Stimulated activated CD8-positive, alpha-beta memory T cell treated with anti-CD3 and anti-CD28 coated beads, Interleukin-15, amount 100 ng/mL, for 4 hours (primary cell): ENCODE results near the gene WWOX.

Experiments
- DNase-seq, 2 donors: peaks; one replicate each; pipeline ENCODE4 v3.0.0-alpha.2; 2020; ENCODE audit warnings: low read depth in 2 of 2

The WWOX gene

GRCh38 chr16:78142788-78143187, 43.3 kb downstream of the WWOX start:
- DNase-seq, result no peak

GRCh38 chr16:78146807-78147206, 47.4 kb downstream of the WWOX start:
- DNase-seq, result no peak

GRCh38 chr16:78147911-78148401, 48.5 kb downstream of the WWOX start:
- DNase-seq, result no peak

GRCh38 chr16:78150233-78150632, 50.8 kb downstream of the WWOX start:
- DNase-seq, result no peak

DNA sequence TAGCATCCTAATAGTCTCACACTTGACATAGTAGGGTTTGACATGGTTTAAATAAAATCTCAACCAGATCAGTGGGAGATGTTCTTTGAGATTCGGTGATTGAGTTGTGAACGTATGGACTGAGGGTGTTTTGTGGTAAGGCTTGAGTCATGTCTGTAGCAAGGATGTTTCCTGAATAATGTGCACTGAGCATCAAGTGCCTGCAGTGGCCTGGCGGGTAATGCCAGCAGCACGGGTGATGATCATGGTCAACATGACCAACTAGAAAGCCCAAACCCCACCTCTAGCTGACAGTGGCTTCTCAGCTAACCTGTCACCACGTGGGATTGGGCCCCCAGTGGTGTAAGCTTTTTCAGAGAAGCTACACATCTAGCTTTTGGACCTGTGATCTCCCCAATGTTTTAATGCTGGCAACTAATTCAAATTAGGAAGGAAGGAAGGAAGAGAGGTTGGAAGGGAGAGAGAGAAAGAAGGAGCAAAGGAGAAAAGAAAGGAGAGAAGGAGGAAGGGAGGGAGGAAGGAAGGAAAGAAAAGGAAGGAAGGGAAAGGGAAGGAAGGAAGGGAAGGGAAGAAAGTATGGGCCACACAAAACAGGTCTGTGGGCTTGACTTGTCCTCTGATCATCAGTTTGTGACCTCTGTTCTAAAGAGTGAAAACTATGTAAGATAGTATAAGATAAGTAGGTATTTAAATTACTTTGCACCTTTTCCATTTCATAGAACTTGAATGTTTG, 55.4 kb downstream of the WWOX start:
- no peak for DNase-seq

DNA sequence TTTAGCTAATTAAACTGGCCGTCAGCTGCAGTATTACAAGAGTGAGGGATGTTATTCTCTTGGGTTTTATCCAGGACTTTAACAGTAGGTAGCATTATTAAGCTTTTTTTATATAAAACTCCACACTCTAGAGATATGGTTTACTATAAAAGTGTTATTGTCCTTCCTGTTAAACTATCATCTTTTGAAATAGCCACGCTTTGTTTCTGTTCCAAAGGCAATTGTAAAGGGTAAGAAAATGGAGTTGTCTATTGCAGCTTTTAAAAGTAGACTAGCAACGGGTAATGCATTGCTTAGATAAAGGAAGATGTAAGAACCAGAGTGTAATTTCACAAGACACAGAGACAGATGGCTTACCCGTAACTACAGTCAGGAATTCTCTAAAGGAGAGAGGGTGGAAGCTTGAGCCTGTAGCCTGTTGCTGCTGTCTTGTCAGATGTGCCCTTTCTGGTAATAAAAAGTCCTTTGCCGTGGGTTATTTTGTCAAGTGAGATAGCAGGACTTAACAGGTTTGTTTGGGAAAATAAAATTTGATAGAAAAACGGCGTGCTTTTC, 56.4 kb downstream of the WWOX start:
- DNase-seq, result no peak

GRCh38 chr16:78161023-78161729, 61.7 kb downstream of the WWOX start:
- DNase-seq, result no peak

- DNase-seq, result no peak
Observed at GRCh38 chr16:78163772-78164670, 64.6 kb downstream of the WWOX start.

DNA sequence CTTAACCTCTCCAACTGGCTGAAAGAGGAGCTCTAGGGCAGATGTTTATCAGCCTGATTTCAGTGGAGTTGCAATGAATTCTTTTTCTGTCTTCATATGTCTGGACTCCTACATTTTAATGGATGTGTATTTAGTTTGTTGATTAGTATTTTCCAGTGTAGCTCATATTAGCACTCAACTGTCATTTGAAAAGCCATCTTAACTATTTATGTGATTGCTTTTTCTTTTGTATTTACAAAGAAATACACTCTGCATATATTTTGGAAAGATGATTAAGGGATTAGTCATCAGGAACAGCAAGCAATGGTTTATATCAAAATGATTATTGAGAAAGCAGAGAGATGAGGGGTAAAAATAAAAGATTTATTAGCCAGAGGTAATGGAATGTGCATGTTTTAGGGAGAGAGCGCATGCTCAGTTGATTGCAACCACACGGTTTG, 71.1 kb downstream of the WWOX start:
- DNase-seq, result no peak

- DNase-seq, result no peak
Observed at GRCh38 chr16:78175287-78175686, 75.8 kb downstream of the WWOX start.

GRCh38 chr16:78176435-78176834, 77.0 kb downstream of the WWOX start:
- no peak for DNase-seq

- no peak for DNase-seq
Observed at GRCh38 chr16:78177218-78177617, 77.8 kb downstream of the WWOX start.

- no peak for DNase-seq
Observed at GRCh38 chr16:78177987-78178386, 78.5 kb downstream of the WWOX start.

GRCh38 chr16:78179666-78180065, 80.2 kb downstream of the WWOX start:
- DNase-seq, result no peak

- DNase-seq, result no peak
Observed at GRCh38 chr16:78180349-78180748, 80.9 kb downstream of the WWOX start.

- DNase-seq, result no peak
Observed at GRCh38 chr16:78183437-78184237, 84.2 kb downstream of the WWOX start.

- no peak for DNase-seq
Observed at GRCh38 chr16:78184238-78185183, 85.1 kb downstream of the WWOX start.

- no peak for DNase-seq
Observed at GRCh38 chr16:78189121-78189520, 89.7 kb downstream of the WWOX start.

DNA sequence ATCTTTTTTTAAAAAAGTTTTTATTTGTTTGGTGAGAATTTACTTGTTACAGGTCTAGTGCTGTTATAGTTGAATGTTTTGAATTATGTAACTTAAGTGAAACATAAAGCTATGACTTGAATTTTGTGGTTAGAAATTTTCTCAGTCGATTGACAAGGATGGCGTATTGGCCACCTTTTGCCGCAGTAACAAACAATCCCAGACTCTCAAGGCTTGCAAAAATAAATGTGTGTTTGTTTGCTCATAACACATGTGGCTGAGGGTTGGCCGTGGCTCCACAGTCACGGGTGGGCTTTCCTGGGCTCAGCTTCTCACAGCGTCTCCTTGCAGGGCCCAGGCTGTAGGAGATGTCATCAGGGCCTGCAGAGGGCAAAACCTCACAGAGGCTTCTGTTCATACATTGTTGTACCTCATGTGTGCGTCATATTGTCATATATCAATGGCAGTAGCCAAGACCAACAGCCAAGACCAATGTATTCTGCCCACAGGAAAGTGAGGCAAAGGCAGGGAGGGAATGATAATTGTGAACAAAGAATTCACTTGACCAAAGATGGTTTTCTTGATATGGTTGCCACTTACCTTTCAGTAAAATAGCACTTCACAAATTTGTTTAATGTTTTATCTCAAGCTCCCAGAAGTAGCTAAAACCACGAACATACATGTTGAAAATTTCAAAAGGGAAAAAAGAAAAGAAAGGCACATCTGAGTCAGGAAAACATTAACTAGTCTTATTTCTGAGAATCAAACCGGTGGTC, 93.5 kb downstream of the WWOX start:
- DNase-seq, result no peak
